Karpas-422 (cell line): ENCODE results near the gene ALG12. TPM values are rescaled to one million over a fixed set of nuclear protein-coding genes. Genes with fewer than 3 reads are reported as not detected.

ENCODE experiments used
- DNase-seq: peaks from one replicate; pipeline ENCODE4 v3.0.0-alpha.2; 2015
- H2AFZ ChIP-seq: fragments of 200-600 bp; sonication (generic); 2 replicates; pipeline ENCODE4 v1.6.1; 2014; ENCODE audit warnings: antibody characterized with exemption, low read length, mixed read lengths
- H3K27ac ChIP-seq: fragments of 200-600 bp; sonication (generic); 2 replicates; pipeline ENCODE4 v1.5.1; 2014; ENCODE audit warnings: mild to moderate bottlenecking, low read length, moderate library complexity
- H3K27me3 ChIP-seq: fragments of 200-600 bp; sonication (generic); 2 replicates; pipeline ENCODE4 v1.6.1; 2014; ENCODE audit warnings: low read length, mixed read lengths
- H3K36me3 ChIP-seq: fragments of 200-600 bp; sonication (generic); 2 replicates; pipeline ENCODE4 v1.6.1; 2014; ENCODE audit warnings: low read length, mixed read lengths; ENCODE audit not compliant: insufficient read depth
- H3K4me1 ChIP-seq: fragments of 200-600 bp; sonication (generic); 2 replicates; pipeline ENCODE4 v1.6.1; 2014; ENCODE audit warnings: mild to moderate bottlenecking, low read length, mixed read lengths
- H3K4me2 ChIP-seq: fragments of 200-600 bp; sonication (generic); 2 replicates; pipeline ENCODE4 v1.6.1; 2014; ENCODE audit warnings: low read length, low read depth, mild to moderate bottlenecking; ENCODE audit not compliant: poor library complexity, severe bottlenecking
- H3K4me3 ChIP-seq: fragments of 200-600 bp; sonication (generic); 2 replicates; pipeline ENCODE4 v1.5.1; 2014; ENCODE audit warnings: mild to moderate bottlenecking, antibody characterized with exemption, low read length, mixed read lengths
- H3K79me2 ChIP-seq: fragments of 200-600 bp; sonication (generic); 2 replicates; pipeline ENCODE4 v1.6.1; 2014; ENCODE audit warnings: mild to moderate bottlenecking, low read length, mixed read lengths
- H3K9ac ChIP-seq: fragments of 200-600 bp; sonication (generic); 2 replicates; pipeline ENCODE4 v1.6.0; 2014; ENCODE audit warnings: low read length
- H3K9me2 ChIP-seq: fragments of 200-600 bp; sonication (generic), shearing (Covaris generic); replicated peaks from 2 replicates; pipeline ENCODE4 v1.6.0; 2014; ENCODE audit warnings: mild to moderate bottlenecking, low read length, moderate library complexity; ENCODE audit not compliant: insufficient read depth
- H3K9me3 ChIP-seq: fragments of 300-700, 200-600 bp; sonication (generic); 2 replicates; pipeline ENCODE4 v1.6.1; 2014; ENCODE audit warnings: low read length, mixed read lengths
- H4K20me1 ChIP-seq: fragments of 200-600 bp; sonication (generic); 2 replicates; pipeline ENCODE4 v1.6.1; 2014; ENCODE audit warnings: mild to moderate bottlenecking, antibody characterized with exemption, low read length, low read depth; ENCODE audit not compliant: insufficient read depth
- total RNA-seq: library from RNA; depleted of rRNA; stranded (reverse); fragments of >200 nt; shearing (Covaris generic); gene quantifications from 2 replicates; pipeline ENCODE4 v1.2.3, GENCODE V29; 2014; ENCODE audit warnings: low replicate concordance

Gene ALG12
- total RNA-seq, 1 experiment from 2014 or later: 4.7 TPM

GRCh38 chr22:49943771-49944398, 25.6 kb upstream of the ALG12 start:
- Histone ChIP-seq H3K9me3 (no peaks in the 10 kb centered on the region; the same call in 1 of the 2 replicates), H3K79me2 (no peaks in the 10 kb centered on the region), H3K9ac (no peak overlapping the region), H3K27me3 (no peaks in the 10 kb centered on the region), H3K36me3 (no peaks in the 10 kb centered on the region), H3K9me2 (no peaks in the 10 kb centered on the region), H3K27ac (no peak overlapping the region), H4K20me1 (no peaks in the 10 kb centered on the region), H2AFZ (no peak overlapping the region), H3K4me2 (no peak overlapping the region), H3K4me3 (no peak overlapping the region), H3K4me1 (no peaks in the 10 kb centered on the region)
- DNase-seq: no peak

- H3K79me2 ChIP-seq: no peaks in the 10 kb centered on the region
- no peak overlapping the region for H3K4me3 ChIP-seq
- H3K4me1 ChIP-seq: no peaks in the 10 kb centered on the region
- DNase-seq: no peak
- H3K9me3 ChIP-seq: no peaks in the 10 kb centered on the region; the same call in 1 of the 2 replicates
- H3K9me2 ChIP-seq: no peaks in the 10 kb centered on the region
- no peaks in the 10 kb centered on the region for H4K20me1 ChIP-seq
- H3K27me3 ChIP-seq: no peaks in the 10 kb centered on the region
- H3K4me2 ChIP-seq: no peak overlapping the region
- no peaks in the 10 kb centered on the region for H3K36me3 ChIP-seq
- no peak overlapping the region for H2AFZ ChIP-seq
- no peak overlapping the region for H3K27ac ChIP-seq
- H3K9ac ChIP-seq: no peak overlapping the region
Observed at GRCh38 chr22:49943405-49943765, 25.1 kb upstream of the ALG12 start.

GRCh38 chr22:49942565-49943404, 24.5 kb upstream of the ALG12 start:
- H3K9ac ChIP-seq: no peak overlapping the region
- H3K4me3 ChIP-seq: no peak overlapping the region

GRCh38 chr22:49941507-49942316, 23.5 kb upstream of the ALG12 start:
- Histone ChIP-seq H2AFZ (no peak overlapping the region), H3K9ac (no peak overlapping the region), H4K20me1 (no peaks in the 10 kb centered on the region), H3K9me3 (no peaks in the 10 kb centered on the region; the same call in 1 of the 2 replicates), H3K4me3 (no peak overlapping the region), H3K4me1 (no peaks in the 10 kb centered on the region), H3K9me2 (no peaks in the 10 kb centered on the region), H3K27me3 (no peaks in the 10 kb centered on the region), H3K27ac (no peak overlapping the region), H3K79me2 (no peaks in the 10 kb centered on the region), H3K36me3 (no peaks in the 10 kb centered on the region), H3K4me2 (no peak overlapping the region)
- no peak for DNase-seq

More at GRCh38 chr22:49942565-49943404, 24.5 kb upstream of the ALG12 start:
- Histone ChIP-seq H3K4me1 (no peaks in the 10 kb centered on the region), H3K79me2 (no peaks in the 10 kb centered on the region), H3K36me3 (no peaks in the 10 kb centered on the region), H3K9me3 (no peaks in the 10 kb centered on the region; the same call in 1 of the 2 replicates), H3K4me2 (no peak overlapping the region), H3K27me3 (no peaks in the 10 kb centered on the region), H3K9me2 (no peaks in the 10 kb centered on the region), H3K27ac (no peak overlapping the region), H4K20me1 (no peaks in the 10 kb centered on the region), H2AFZ (no peak overlapping the region)
- no peak for DNase-seq

GRCh38 chr22:49938565-49939136, 20.4 kb upstream of the ALG12 start:
- Histone ChIP-seq H2AFZ (no peak overlapping the region), H3K9me3 (no peaks in the 10 kb centered on the region; the same call in 1 of the 2 replicates), H4K20me1 (no peaks in the 10 kb centered on the region), H3K4me1 (peaks cover 8% of the 10 kb centered on the region), H3K9me2 (no peaks in the 10 kb centered on the region), H3K36me3 (no peaks in the 10 kb centered on the region), H3K4me2 (no peak overlapping the region), H3K27ac (no peak overlapping the region), H3K27me3 (no peaks in the 10 kb centered on the region), H3K9ac (no peak overlapping the region), H3K4me3 (no peak overlapping the region), H3K79me2 (no peaks in the 10 kb centered on the region)
- DNase-seq: no peak

GRCh38 chr22:49937758-49938564, 19.7 kb upstream of the ALG12 start:
- no peaks in the 10 kb centered on the region; the same call in 1 of the 2 replicates for H3K9me3 ChIP-seq
- H3K27me3 ChIP-seq: no peaks in the 10 kb centered on the region
- no peaks in the 10 kb centered on the region for H3K9me2 ChIP-seq
- no peaks in the 10 kb centered on the region for H3K79me2 ChIP-seq
- no peak overlapping the region for H3K27ac ChIP-seq
- H3K9ac ChIP-seq: no peak overlapping the region
- H3K4me1 ChIP-seq: peaks cover 8% of the 10 kb centered on the region
- H3K4me2 ChIP-seq: no peak overlapping the region
- no peak overlapping the region for H2AFZ ChIP-seq
- no peaks in the 10 kb centered on the region for H3K36me3 ChIP-seq
- no peak overlapping the region for H3K4me3 ChIP-seq
- H4K20me1 ChIP-seq: no peaks in the 10 kb centered on the region
- DNase-seq: no peak

- Histone ChIP-seq H2AFZ (no peak overlapping the region), H3K4me3 (no peak overlapping the region), H3K9me3 (no peaks in the 10 kb centered on the region; the same call in 1 of the 2 replicates), H3K4me2 (no peak overlapping the region), H3K9me2 (no peaks in the 10 kb centered on the region), H3K79me2 (no peaks in the 10 kb centered on the region), H3K9ac (no peak overlapping the region), H4K20me1 (no peaks in the 10 kb centered on the region), H3K27me3 (no peaks in the 10 kb centered on the region), H3K36me3 (no peaks in the 10 kb centered on the region), H3K27ac (no peak overlapping the region), H3K4me1 (peaks cover 8% of the 10 kb centered on the region)
- no peak for DNase-seq
Observed at GRCh38 chr22:49936973-49937757, 18.9 kb upstream of the ALG12 start.
